Astrocyte (in vitro differentiated cells and primary cell): ENCODE results near the gene PPM1F.

Experiments
- EZH2 ChIP-seq: IDR thresholded peaks from 2 replicates; pipeline ENCODE4 v1.6.1; 2012; ENCODE audit warnings: mild to moderate bottlenecking, low read length, inconsistent platforms; ENCODE audit not compliant: insufficient read depth
- TF ChIP-seq, protein P1 (sequence below): IDR thresholded peaks from 2 replicates; pipeline ENCODE4 v1.5.1; 2011; ENCODE audit warnings: low read depth, mild to moderate bottlenecking, inconsistent platforms, low read length, moderate library complexity; ENCODE audit not compliant: insufficient read depth

DNA sequence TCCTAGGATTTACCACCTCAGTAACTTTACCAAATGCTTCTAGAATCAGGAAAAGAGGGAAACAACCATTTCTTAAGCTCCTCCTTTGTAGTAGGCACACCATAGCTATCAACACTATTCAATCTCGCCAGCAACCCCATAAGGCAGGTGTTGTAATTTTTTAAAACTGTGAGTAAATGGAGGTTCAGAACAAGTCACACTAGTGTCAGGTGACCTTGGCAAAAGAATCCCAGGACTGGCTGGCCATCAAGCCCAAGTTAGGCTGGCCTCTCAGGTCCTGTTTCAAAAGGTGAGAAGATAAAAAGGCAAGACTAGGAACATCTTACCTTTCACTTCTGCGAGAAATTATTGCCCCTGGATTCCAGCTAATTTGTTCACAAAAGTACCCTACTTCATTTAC is 29.2 kb upstream of the PPM1F start:
- TF ChIP-seq, protein P1, sequence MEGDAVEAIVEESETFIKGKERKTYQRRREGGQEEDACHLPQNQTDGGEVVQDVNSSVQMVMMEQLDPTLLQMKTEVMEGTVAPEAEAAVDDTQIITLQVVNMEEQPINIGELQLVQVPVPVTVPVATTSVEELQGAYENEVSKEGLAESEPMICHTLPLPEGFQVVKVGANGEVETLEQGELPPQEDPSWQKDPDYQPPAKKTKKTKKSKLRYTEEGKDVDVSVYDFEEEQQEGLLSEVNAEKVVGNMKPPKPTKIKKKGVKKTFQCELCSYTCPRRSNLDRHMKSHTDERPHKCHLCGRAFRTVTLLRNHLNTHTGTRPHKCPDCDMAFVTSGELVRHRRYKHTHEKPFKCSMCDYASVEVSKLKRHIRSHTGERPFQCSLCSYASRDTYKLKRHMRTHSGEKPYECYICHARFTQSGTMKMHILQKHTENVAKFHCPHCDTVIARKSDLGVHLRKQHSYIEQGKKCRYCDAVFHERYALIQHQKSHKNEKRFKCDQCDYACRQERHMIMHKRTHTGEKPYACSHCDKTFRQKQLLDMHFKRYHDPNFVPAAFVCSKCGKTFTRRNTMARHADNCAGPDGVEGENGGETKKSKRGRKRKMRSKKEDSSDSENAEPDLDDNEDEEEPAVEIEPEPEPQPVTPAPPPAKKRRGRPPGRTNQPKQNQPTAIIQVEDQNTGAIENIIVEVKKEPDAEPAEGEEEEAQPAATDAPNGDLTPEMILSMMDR: no peak
- no peak for TF ChIP-seq EZH2
